GM19238 (cell line): ENCODE data around the gene PLA2G2E.

Source experiments
- DNase-seq: peaks from one replicate; pipeline ENCODE4 v3.0.0; 2011; ENCODE audit warnings: low spot score; ENCODE audit not compliant: insufficient read length

PLA2G2E gene, protein sequence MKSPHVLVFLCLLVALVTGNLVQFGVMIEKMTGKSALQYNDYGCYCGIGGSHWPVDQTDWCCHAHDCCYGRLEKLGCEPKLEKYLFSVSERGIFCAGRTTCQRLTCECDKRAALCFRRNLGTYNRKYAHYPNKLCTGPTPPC

DNA sequence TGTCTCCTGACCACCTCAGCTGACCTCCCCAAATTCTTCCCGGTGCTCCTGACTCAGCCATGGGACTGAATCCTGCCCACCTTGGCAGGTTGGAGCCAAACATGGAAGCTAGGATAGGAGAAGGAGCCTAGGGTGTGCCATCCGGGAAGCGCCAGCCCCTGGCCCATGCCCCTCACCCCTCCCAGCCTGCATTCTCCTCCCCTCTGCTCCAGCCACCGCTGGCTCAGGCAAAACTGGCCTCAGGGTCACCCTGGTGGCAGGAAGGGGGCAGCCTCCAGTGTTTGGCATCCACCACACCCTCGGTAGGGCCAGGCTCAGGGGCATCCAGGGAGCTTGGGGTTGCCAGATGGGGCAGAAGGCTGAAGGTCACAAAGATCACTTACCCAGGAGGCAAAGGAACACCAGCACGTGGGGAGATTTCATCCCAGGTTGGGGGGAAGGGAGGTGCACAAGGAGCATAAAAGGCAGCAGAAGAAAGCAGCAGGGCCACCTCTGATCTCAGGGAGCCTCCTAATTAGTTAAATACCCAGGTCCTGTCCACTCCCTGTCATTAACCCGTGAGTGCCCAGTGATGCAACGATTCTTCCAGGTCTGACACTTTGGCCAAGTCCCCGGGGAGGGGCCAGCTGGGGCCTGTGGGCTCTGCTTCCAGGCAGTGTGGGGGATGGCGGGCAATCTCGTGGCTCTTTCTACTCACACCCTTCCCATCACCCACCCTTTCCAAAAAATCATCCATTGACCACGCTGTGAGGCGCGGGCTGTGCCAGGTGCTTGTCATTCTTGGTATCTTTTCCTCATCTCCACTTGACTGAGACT, at the start of gene PLA2G2E:
TSS of gene PLA2G2E (minus strand) at position 481 of the 816 bp plus-strand sequence. CDS start at position 423, 58 bp downstream.
- no peak for DNase-seq

DNA sequence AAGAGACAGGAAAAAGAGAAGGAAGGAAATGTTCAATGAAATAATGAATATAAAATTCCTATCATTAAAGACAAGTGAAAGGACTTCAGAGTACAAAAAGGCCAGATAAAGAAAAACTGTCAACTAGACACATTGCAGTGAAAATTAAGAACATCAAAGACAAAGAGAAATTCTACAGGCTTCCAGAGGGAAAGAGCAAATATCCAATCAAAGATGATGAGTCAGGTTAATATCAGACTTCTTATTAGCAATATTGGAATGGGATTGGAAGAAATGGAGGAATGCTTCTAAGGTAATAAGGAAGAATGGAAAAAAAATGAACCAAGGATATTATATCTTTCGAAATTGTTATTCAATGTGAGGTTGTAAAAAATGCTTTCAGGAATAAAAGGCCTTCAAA, 48.2 kb upstream of the PLA2G2E start:
- DNase-seq, result no peak

DNA sequence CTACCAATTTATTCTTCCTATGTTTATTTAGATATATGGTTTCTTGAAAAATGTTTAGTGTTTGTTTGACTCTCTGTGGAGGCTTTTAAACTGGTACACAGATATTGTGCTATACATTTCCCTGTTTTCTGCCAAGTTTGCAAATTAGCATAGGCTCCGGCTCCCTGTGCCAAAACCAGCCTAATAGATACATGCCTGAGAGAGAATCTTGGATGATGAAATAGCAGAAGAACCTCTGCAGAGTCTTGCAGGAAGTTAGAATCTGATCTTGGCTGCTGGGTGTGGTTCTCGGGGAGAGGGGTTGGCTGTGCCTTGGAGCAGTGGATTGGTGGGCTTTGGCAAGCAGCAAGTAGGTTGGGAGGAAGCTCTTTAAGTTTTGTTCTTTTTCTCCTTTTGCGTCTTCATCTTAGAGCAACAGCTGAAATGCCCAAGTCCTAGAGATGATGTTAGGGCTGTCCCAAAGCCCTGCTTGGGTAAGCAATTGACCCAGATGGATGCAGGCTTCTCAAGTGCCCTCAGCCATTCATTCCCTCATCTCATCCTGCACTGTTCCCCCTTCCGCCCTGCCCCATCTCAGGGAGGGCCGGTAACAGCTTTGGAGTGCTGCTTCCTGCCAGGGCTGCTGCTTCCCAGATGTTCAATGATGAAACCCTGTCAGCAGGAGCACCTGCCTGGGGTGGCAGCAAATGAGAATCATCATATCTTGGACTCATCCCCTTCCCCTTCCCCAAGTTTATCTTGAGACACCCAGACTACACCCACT, 46.7 kb upstream of the PLA2G2E start:
- DNase-seq, result no peak

DNA sequence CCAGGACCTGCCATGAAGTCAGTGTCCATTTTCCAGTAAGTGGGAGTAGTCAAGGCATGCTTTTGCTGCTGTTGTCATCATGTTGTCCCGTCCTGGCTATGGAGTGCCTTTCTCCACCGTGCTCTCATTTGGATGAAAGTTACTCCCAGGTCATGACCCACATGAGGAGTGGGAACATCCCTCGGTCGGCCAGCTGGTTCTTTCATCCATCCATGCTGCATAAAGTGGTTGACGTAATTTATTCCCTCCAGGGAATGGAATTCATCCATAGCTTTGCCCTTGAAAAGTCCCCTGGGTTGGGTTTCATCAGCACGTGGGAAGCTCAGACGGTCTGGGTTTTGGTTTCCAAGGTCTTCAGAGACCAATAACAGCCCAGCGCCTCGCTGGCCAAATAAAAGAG, 44.4 kb upstream of the PLA2G2E start:
- no peak for DNase-seq

DNA sequence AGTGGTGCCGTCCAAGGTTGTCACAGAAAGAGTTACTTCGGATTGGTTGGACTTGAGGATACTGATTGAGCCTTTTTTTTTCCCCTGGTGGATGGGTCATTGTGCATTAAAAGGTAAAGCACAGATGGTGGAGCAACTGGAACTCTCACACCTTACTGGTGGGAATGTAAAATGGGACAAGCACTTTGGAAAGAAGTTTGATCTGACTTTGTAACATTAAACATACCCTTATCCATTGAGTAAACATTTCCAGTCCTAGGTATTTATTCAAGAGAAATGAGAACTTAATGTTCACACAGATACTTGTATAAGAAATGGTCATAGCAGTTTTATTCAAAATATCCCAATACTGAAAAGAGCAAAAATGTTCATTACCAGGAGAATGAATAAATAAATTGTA, 41.1 kb upstream of the PLA2G2E start:
- no peak for DNase-seq

DNA sequence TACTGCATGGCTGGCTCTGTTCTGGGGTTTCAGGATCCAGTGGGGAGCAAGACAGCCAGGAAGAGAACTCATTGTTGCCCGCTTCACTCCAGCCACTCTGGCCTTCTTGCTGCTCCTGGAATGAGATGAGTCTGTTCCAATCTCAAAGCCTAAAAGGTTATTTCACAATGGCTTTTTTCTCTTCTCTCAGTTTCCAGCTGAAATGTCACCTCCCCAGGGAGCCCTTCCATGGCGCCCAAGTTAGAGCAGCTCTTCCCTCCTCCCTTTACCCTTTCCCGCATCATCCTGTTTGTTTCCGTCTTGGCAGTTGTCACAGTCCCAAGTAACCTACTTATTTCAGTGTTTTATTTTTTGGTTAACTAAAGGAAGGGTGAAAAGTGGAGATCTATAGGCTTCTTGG, 40.2 kb upstream of the PLA2G2E start:
- no peak for DNase-seq

DNA sequence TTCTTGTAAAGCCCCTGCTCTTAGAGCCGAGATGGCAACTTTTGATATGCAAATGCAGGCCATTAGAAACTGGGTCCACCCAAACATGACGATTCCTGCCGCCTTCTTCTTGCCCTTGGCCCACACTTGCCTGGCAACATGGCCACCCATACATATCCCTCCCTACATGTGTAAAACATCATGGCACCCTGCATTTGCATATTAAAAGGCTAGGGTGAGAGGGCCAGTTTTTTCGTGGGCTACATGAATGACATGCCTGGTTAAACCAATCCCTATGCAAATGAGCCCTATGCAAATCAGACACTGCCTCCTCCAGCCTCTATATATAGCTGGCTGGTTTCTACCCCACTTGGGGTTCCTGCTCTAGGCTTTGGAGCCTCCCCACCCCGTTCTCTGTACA, 37.2 kb upstream of the PLA2G2E start:
- DNase-seq, result no peak

DNA sequence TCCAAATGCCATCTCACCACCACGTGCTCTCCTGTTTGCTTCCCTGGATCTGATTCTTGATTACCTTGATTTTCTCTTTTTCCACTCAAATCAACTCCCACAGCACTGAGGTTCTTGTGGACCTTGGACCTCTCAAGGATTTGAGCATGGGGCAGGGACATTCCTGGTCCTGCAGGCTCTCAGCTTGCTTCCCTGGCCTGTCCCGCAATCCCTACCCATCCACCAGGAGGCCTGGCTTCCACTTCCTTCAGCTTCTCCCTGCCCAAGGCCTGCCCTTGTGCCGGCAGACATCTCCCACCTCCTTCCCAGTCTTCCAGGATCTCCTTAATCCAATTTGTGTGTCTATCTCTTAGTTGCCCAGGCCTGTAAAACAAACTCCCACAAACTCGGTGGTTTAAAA, 34.4 kb upstream of the PLA2G2E start:
- DNase-seq, result no peak

DNA sequence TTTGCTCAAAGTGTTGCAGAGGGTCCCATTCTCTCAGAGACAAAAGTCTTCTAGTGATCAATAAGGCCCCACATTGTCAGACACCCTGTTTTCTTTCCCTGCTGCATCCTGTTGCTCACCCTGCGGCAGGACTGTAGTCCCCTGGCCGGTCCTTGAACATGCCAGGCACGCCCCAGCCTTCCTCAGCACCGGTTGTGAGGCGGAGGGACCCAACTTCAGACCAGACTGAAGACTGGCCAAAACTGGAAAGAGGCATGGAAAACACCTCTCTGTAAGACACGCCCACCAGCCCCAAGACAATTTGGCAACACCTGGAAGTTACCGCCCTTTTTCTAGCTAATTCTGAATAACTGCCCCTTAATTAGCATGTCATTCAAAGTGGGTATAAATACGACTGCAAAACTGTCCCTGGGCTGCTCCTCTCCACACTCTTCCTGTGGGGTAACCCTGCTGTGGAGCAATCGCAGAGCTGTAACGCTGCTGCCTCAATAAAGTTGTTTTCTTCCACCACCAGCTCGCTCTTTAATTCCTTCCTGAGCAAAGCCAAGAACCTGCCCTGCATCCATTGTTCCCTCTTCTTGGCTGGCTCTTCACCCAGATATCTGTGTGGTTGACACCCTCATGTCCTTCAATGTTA, 32.2 kb upstream of the PLA2G2E start:
- DNase-seq, result no peak

DNA sequence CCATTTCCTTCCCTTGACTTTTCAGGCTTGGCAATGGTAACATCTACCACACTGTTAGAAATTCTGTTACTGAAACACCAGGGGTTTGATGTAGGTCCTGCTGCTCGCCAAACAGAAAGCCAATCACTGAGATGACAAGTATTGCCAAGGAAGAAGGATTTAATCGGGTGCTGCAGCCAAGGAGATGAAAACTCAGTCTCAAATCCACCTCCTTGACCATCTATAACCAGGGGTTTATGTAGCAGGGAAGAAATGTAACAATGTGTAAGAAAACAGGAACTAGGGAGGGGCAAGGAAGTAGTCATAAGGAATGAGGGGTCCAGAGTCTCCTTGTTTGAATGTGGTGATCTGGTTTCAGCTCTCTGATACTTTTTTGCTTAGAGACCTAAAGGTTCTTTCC, 30.6 kb upstream of the PLA2G2E start:
- DNase-seq, result no peak

DNA sequence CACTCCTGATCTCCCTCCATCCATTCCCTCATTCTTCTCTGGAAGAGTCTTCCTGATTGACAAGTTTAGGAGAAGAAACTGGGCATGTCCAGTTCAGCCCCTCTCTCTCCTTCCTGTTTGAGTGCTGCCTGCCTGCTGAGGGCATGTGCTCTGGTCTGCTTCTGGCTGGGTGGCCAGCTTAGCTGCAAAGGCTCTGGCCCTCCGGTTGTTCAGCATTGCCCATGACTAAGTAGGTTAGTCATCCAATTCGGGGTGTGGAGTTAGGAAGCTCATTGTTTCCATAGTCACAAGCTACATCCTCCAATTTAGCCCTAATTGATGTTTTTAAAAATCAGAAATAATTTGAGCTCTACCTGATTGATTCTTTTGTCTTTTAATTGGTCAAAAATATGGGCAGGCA, 25.6 kb upstream of the PLA2G2E start:
- DNase-seq, result no peak

DNA sequence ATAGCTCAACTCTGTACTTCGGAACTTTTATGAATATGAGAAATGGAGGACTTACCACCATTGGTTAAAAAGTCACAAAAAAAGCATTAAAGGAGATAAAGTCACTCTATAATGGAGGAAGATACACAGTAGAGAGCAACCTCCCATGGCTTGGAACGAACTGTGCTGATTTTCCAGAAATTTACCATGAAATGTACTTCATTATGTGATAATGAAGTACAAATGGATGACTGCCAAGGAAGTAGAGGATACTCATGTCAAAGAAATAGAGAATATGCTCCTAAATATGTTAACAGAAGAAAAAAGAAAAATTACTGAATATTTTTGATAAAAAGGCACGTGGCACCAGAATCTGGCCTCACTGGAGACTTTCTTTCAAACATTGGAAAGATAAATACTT, 23.6 kb upstream of the PLA2G2E start:
- no peak for DNase-seq

DNA sequence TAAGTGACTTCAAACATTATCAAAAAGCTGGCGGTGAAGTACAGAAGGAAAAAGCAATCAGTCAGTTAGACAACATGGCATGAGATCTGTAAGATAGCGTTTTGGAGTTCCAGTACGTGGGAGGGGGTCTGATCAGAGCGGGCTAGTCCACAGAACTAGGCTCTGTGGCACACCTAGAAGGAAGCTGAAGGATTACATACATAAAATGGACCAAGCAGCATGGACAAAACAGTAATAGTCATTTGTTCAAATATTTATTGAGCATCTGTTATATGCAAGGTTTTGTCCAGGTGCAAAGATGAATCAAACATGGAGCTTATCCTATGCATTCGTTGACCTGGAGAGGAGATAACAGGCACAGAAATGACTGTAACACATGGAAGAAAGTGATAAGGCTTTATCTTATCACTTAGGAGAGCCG, 22.9 kb upstream of the PLA2G2E start:
- no peak for DNase-seq

DNA sequence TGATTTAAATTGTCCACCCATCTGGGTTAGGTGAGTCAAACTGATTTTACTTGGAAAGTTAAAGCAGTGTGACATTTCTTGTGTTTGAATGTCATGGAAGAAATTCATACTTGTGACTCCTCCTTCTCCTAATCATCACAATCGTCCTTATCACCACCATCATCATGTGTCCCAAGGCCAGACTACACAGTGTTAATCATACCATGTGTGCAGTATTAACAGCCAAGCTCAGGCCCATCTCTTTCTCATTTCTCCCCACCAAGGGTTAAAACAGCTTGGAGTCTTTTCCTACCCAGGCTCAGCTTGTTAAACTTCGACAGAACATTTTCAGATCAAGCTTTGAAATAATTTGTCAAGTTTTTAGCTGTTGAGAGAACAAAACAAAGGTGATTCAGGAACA, 22.5 kb upstream of the PLA2G2E start:
- no peak for DNase-seq

DNA sequence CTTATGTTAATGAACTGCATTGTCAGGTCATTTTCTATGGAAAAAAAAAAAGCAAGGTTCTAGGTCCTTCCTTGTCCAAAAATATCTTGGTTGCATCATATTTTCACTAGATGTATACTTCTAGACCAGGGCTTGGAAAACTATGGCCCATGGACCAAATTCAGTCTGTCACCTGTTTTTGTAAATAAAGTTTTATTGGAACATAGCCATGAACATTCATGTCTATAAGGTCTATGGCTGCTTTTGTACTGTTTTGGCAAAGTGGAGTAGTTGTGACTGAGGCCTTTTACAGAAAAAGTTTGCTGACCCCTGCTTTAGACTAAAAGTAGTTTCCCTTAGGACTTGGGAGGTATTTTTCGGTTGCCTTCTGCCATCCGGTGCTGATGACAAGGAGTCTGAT, 19.2 kb upstream of the PLA2G2E start:
- DNase-seq, result no peak

DNA sequence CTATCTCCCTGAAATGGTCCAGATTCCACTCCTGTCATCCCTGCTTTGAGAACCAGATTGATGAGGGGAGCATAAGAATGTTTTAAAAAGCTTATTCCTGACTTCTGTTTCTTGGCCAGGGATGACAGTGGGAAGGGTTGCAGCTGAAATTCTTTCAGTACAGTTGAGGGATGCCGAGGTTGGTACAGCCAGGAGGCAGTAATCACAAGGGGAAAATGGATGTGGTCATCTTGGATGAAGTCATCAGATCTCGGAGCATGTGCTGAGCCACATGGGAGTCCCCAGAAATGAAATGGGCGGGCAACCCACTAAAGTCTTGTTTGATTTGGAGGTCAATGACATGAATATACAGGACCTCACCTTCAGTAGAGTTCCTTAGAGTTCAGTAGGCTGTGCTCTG, 18.7 kb upstream of the PLA2G2E start:
- DNase-seq, result no peak

DNA sequence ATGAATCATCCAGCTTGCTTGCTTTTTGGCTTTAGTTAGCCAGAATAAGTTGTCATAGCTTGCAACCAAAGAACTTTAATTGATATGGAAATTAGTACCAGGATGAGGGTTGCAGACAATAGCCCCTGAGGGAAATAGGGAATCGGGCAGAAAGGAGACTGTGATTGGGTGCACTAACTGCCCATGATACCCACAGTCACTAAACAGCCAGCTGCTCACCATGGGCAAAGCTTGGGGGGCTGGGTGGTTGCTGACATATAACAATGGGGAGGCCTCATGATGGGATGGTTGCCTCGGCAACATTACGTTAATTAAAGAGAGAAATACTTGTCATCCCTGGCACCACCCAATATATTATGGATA, 17.8 kb upstream of the PLA2G2E start:
- no peak for DNase-seq

DNA sequence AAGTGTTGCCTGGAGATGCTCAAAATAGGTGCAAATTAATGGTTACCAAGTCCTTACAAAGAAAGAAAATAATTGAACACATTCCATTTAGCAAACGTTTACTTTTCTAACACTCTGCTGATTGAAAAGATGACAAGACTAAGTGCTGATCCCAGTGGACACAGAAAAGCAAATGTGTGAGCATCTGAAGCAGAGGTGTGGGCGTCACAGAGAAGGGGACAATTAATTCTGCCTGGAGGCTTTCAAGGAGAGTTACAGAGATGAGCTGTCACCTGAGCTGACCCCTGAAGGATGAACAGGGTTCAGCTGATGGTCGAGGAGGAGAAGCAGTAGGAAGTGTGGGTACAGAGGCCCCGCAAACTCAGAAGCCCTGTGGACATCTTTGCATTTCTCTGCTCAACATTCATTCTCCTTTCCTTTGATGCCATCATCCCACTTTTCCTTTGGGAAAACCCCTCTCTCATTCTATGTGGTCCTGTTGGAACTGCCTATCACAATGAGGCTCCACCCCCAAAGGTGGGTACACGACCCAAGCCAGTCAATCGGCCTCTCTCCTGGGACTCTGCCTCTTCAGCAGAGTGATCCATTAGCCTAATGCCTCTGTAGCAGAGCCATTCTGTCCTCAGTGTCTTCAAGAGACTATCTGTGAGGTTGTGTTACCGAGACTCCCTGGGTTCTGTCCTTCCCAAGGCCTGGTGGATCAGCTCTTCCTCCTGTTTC, 17.2 kb upstream of the PLA2G2E start:
- DNase-seq, result no peak

DNA sequence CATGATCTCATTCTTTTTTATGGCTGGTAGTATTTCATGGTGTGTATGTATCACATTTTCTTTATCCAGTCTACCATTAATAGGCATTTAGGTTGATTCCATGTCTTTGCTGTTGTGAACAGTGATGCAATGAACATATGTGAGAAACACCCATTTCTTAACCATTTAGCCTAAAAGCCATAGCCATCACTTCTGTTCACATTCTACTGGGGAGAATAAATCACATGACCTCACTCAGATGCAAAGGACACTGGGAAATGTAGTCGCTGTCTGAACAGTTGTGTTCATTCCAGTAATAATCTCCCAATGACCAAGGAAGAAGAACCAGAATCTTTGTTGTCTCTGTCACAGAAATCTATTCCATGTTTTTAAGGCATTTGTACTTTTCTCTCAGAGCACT, 15.1 kb upstream of the PLA2G2E start:
- no peak for DNase-seq

DNA sequence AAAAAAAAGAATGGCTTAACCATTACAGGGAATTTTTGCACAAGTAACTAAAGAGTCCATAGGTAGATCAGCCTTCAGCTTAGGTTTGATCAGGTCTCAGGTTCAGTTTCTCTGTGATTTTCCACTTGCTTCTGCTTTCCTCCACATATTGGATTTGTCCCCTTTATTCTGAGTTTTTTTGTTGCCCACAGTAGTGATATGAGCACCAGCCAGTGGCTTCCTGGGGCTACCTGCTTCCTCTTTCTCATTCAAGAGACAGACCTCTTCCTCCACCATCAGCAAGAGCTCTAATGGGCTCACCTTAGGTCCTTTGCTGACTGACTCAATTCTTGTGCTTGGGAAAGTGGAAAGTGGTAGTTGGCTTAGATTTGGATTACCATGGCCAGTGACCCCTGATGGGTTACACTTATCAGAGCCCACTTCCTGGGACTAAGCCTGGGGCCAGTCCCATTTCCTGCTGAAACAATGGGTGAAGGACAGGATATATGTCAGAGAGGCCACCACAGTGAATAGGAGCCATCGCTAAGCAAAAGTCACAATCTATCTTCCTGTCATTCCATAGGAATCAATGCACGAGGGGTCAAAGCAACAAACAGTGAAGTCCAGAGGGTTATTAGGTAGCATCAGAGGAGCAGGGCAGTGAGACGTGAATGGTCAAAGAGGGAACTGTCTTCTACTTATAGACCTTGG, 12.8 kb upstream of the PLA2G2E start:
- no peak for DNase-seq

DNA sequence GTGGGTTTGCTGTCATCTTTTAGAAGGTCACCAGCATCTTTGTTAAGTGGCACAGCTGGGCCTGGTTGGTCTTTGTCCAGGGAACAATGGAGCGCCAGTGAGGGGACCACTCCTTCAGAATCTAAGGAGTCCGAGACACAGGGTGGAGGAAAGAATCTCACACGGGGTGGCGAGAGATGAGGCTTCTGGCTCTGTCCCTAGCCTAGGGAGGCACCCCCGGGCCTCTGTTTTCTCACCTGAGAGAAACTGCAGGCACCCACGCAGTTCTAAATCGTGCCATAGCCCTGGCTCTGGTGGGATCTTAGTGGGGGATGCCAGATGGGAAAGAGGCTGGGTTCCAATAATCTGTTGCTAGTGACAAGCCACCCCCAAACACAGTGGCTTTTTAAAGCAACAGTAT, 10.9 kb upstream of the PLA2G2E start:
- no peak for DNase-seq
